Psoas muscle (tissue), 8 donors: ENCODE results near the gene WDR37. TPM values are rescaled to one million over a fixed set of nuclear protein-coding genes. Genes with fewer than 3 reads are reported as not detected.

Experiments used
- ATAC-seq, 4 donors: fragments of 200-7000 bp; cut with Tn5 transposase; one replicate each; pipeline ENCODE4 v1.9.1; 2020; ENCODE audit warnings: moderate library complexity in 3 of 4, mild to moderate bottlenecking in 2 of 4
- DNase-seq, 2 donors: peaks; one replicate each; pipeline ENCODE4 v3.0.0-alpha.2; 2020
- H3K27ac ChIP-seq: fragments of 200-600 bp; one replicate; pipeline ENCODE4 v1.8.0; 2022
- H3K27me3 ChIP-seq, 3 donors: fragments of 200-600 bp in 1 of 3; one replicate each; pipeline versions ENCODE4 v1.6.1 to v1.8.0; 2013 to 2022; ENCODE audit warnings: low read length in 2 of 3, mild to moderate bottlenecking in 2 of 3, moderate library complexity in 1 of 3; ENCODE audit not compliant: insufficient read depth in 3 of 3
- H3K36me3 ChIP-seq, 2 donors: fragments of 200-600 bp in 1 of 2; one replicate each; pipeline versions ENCODE4 v1.6.1 to v1.8.0; 2013 to 2022; ENCODE audit warnings: low read depth in 1 of 2, mild to moderate bottlenecking in 1 of 2, moderate library complexity in 1 of 2; ENCODE audit not compliant: insufficient read depth in 1 of 2
- H3K4me1 ChIP-seq: fragments of 200-600 bp; one replicate; pipeline ENCODE4 v1.8.0; 2022
- H3K4me3 ChIP-seq: fragments of 200-600 bp; one replicate; pipeline ENCODE4 v1.8.0; 2022; ENCODE audit warnings: mild to moderate bottlenecking
- H3K9me3 ChIP-seq: fragments of 200-600 bp; one replicate; pipeline ENCODE4 v1.8.0; 2022
- WGBS, 3 donors: extraction: QIAGEN DNeasy Blood & Tissue Kit; methylation state at CpG; one replicate each; pipeline versions ENCODE4 v1.1.6 to v1.1.7; 2013; 5-methylcytosine and 5-hydroxymethylcytosine counted together
- intact Hi-C, 2 donors: fragments of 100-400 bp; cut with DNase I; formaldehyde crosslinking; loops; one replicate each; pipeline versions ENCODE4 v1.11.0 to v1.14.2; 2022
- polyA plus RNA-seq, 3 donors: library from polyadenylated mRNA; stranded (reverse); fragments of 200-250 nt; gene quantifications; one replicate each; pipeline ENCODE4 v1.2.3, GENCODE V29; 2013
- total RNA-seq, 4 donors: library from RNA; stranded (reverse); fragmentation: NEBNext Ultra II Directional in 2 of 4; extraction: Animal tissue kit (Norgen Biotek cat#: 25700) in 2 of 4; gene quantifications; one replicate each; pipeline versions ENCODE4 v1.2.1 to v1.2.4, GENCODE V29; 2021 to 2023
- TF ChIP-seq, protein P1 (sequence below): fragments of 200-600 bp; IDR thresholded peaks from one replicate; pipeline ENCODE4 v1.8.0; 2022; ENCODE audit warnings: antibody characterized with exemption
- donor health status: healthy with polysubstance abuse.
- donor health status: DM: no; HTN: no; CAD: no; lungs with moderate emphysema.
- donor health status: Bipolar disorder and iron deficiency.
- donor health status: healthy.
- donor health status: DM: yes; HTN: yes; CAD: no.
- donor health status: DM: no; HTN: no; CAD: no.
- donor health status: DM: no; HTN: no; CAD: no.
- donor health status: DM: yes; HTN: yes; CAD: no.

The WDR37 gene
- total and polyA plus RNA-seq, 7 donors, result 6.8 to 28.3 (median 17.2) TPM

DNA sequence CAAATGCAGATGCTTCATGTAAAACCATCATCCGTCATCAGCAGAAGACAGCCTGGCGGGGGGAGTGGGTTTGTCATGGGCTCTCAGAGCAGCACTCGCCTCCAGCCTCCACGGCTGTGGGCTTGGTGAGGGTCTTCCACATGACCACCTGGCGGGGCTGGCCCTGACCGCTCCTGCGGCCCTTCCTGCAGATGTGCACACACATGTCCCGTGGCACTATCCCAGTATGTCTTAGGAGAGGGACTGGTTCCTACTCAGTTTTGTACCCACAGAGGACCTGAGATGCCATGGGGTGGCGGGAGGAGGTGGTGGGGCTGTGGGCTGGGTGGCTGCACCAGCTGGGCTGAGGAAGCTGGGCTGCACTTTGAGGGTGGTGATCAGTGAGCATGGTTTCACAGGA lies 35.2 kb upstream of the WDR37 start:
- H3K36me3 ChIP-seq, result peaks cover 4 to 62% of the 10 kb centered on the region in 2 donors
- H3K9me3 ChIP-seq, result no peaks in the 10 kb centered on the region
- H3K4me3 ChIP-seq, result no peak overlapping the region
- intact Hi-C loops, result loop anchor here in 1 of 2 donors (5.0 kb wide), 1 partner anchor 41 kb away; no protein-coding TSS in a partner anchor
- H3K27me3 ChIP-seq, result no peaks in the 10 kb centered on the region
- ATAC-seq, result no peak
- no peak overlapping the region for H3K27ac ChIP-seq
- peaks cover 17% of the 10 kb centered on the region for H3K4me1 ChIP-seq
- whole genome bisulfite sequencing, 3 donors, result 93 to 96% (median 94%) methylated on average over 7 to 9 of the region's 9 CpGs
- no peak for DNase-seq
- TF ChIP-seq, protein P1, sequence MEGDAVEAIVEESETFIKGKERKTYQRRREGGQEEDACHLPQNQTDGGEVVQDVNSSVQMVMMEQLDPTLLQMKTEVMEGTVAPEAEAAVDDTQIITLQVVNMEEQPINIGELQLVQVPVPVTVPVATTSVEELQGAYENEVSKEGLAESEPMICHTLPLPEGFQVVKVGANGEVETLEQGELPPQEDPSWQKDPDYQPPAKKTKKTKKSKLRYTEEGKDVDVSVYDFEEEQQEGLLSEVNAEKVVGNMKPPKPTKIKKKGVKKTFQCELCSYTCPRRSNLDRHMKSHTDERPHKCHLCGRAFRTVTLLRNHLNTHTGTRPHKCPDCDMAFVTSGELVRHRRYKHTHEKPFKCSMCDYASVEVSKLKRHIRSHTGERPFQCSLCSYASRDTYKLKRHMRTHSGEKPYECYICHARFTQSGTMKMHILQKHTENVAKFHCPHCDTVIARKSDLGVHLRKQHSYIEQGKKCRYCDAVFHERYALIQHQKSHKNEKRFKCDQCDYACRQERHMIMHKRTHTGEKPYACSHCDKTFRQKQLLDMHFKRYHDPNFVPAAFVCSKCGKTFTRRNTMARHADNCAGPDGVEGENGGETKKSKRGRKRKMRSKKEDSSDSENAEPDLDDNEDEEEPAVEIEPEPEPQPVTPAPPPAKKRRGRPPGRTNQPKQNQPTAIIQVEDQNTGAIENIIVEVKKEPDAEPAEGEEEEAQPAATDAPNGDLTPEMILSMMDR, result no peak

- ATAC-seq (peak; percentile 63 to 77 (median 70)), DNase-seq (peak in 1 of 2 donors; percentile 70)
Observed at GRCh38 chr10:1022413-1022812, 33.8 kb upstream of the WDR37 start.

DNA sequence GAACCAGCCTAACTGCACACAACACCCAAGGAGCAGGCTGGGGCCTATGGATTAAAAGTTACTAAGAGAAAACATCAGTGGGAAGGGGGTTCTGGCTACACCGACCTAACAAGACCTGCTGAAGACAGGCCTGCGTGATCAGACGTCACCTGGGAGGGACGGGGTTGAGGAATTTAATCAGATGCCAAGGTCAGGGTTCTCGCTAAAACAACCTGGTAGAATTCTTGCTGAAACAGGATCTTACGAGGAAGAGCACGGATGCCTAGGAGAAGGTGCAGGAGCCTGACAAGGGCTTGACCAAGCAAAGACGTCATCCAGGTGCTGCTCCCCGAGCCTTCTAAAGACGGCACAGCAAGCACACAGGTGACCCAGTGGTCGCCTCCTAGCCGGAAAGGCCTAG lies 32.1 kb upstream of the WDR37 start:
- TF ChIP-seq, protein P1, result no peak
- ATAC-seq (peak in 2 of 4 donors; percentile 1 to 2), DNase-seq (no peak)
- Histone ChIP-seq H3K9me3 (no peaks in the 10 kb centered on the region), H3K27ac (peak overlapping the region; percentile 88), H3K27me3 (no peaks in the 10 kb centered on the region), H3K36me3 (peaks cover 5 to 33% of the 10 kb centered on the region in 2 donors), H3K4me3 (peak overlapping the region; percentile 58), H3K4me1 (peaks cover 26% of the 10 kb centered on the region)
- intact Hi-C loops, result loop anchor here in 1 of 2 donors (5.0 kb wide), 1 partner anchor 38 kb away; no protein-coding TSS in a partner anchor
- 49 to 81% (median 59%) methylated on average over 12 of the region's 12 CpGs for WGBS, 3 donors

More at GRCh38 chr10:1022413-1022812, 33.8 kb upstream of the WDR37 start:
- Histone ChIP-seq H3K4me3 (peak overlapping the region; percentile 51), H3K36me3 (peaks cover 2 to 48% of the 10 kb centered on the region in 2 donors), H3K9me3 (no peaks in the 10 kb centered on the region), H3K27me3 (no peaks in the 10 kb centered on the region), H3K27ac (peak overlapping the region; percentile 88), H3K4me1 (peaks cover 24% of the 10 kb centered on the region)
- TF ChIP-seq, protein P1, result no peak
- 44 to 60% (median 51%) methylated on average over 12 of the region's 12 CpGs for WGBS, 3 donors
- intact Hi-C loops, result loop anchor here in 1 of 2 donors (5.0 kb wide), 1 partner anchor 40 kb away; no protein-coding TSS in a partner anchor

- WGBS, 3 donors, result 17 to 33% (median 26%) methylated on average over 1 of the region's 1 CpG
Observed at GRCh38 chr10:1025683-1026082, 30.5 kb upstream of the WDR37 start, which contains the start of gene IDI2. TSS of gene IDI2 (minus strand) at chr10:1025859. CDS start at chr10:1024723, 1,136 bp downstream.

More at GRCh38 chr10:1025683-1026082, 30.5 kb upstream of the WDR37 start, which contains the start of gene IDI2:
- H3K4me3 ChIP-seq, result peak within 1 kb of the TSS; percentile 58
- H3K27me3 ChIP-seq, result no peaks in the 10 kb centered on the region
- ATAC-seq (peak; percentile 38 to 73 (median 42)), DNase-seq (no peak)
- H3K27ac ChIP-seq, result peak within 1 kb of the TSS; percentile 88
- intact Hi-C loops, result loop anchor here in 1 of 2 donors (2.0 kb wide), 1 partner anchor 45 kb away; no protein-coding TSS in a partner anchor
- peaks cover 26% of the 10 kb centered on the region for H3K4me1 ChIP-seq
- peaks cover 3 to 17% of the 10 kb centered on the region in 2 donors for H3K36me3 ChIP-seq
- TF ChIP-seq, protein P1, result no peak
- H3K9me3 ChIP-seq, result no peaks in the 10 kb centered on the region
